Ovary (tissue), 9 donors: ENCODE results near the gene ALG10. TPM values are rescaled to one million over a fixed set of nuclear protein-coding genes. Genes with fewer than 3 reads are reported as not detected.

Experiments
- DNase-seq, 5 donors: peaks; one replicate each; pipeline ENCODE4 v3.0.0-alpha.2; 2019 to 2020
- H3K27ac ChIP-seq, 2 donors: fragments of 200-600 bp; one replicate each; pipeline versions ENCODE4 v1.5.1 to v1.8.0; 2019 to 2022
- H3K27me3 ChIP-seq: fragments of 200-600 bp; one replicate; pipeline ENCODE4 v1.8.0; 2022
- H3K36me3 ChIP-seq: fragments of 200-600 bp; sonication (generic); one replicate; pipeline ENCODE4 v1.5.1; 2019
- H3K4me1 ChIP-seq: one replicate; pipeline ENCODE4 v1.8.1; 2013; ENCODE audit warnings: mild to moderate bottlenecking, moderate library complexity; ENCODE audit not compliant: insufficient read depth
- H3K4me3 ChIP-seq: fragments of 200-600 bp; sonication (generic); one replicate; pipeline ENCODE4 v1.5.1; 2017
- H3K9me3 ChIP-seq, 2 donors: fragments of 200-600 bp in 1 of 2; sonication (generic) in 1 of 2; one replicate each; pipeline versions ENCODE4 v1.5.1 to v1.8.1; 2013 to 2019; ENCODE audit warnings: mild to moderate bottlenecking in 1 of 2, moderate library complexity in 1 of 2
- EP300 ChIP-seq: sonication (generic); formaldehyde crosslinking; IDR thresholded peaks from one replicate; pipeline ENCODE4 v1.6.1; 2017; ENCODE audit warnings: antibody characterized with exemption
- POLR2A ChIP-seq: fragments of 450-650 bp; IDR thresholded peaks from one replicate; pipeline ENCODE4 v1.6.1; 2017; ENCODE audit warnings: antibody characterized with exemption, mild to moderate bottlenecking, moderate library complexity
- WGBS, 3 donors: extraction: QIAGEN DNeasy Blood & Tissue Kit in 1 of 3; methylation state at CpG; one replicate each; pipeline versions ENCODE4 v1.1.5 to v1.1.7; 2013 to 2017; 5-methylcytosine and 5-hydroxymethylcytosine counted together
- intact Hi-C, 4 donors: fragments of 100-400 bp; cut with DNase I; formaldehyde crosslinking; loops; one replicate each; pipeline versions ENCODE4 v1.11.0 to v1.15.1; 2022 to 2023
- polyA plus RNA-seq, 2 donors: library from polyadenylated mRNA; stranded (reverse); fragments of 200-250 nt in 1 of 2; fragments of 350-450 nt in 1 of 2; fragmentation: Illumina TruSeq in 1 of 2; extraction: RNeasy Lipid Tissue Mini Kit (QIAGEN cat#74804) in 1 of 2; gene quantifications; one replicate each; pipeline ENCODE4 v1.2.3, GENCODE V29; 2013 to 2014
- small RNA-seq: library from RNA; depleted of rRNA; stranded (forward); fragments of <200 nt; gene quantifications from one replicate; pipeline ENCODE3, GENCODE V24; 2016
- total RNA-seq, 7 donors: library from RNA; depleted of rRNA in 2 of 7; stranded (reverse); fragments of >200 nt in 2 of 7; fragmentation: NEBNext Ultra II Directional in 3 of 7; extraction: Animal tissue kit (Norgen Biotek cat#: 25700) in 3 of 7; gene quantifications; one replicate each; pipeline versions ENCODE4 v1.1.0 to v1.2.4, GENCODE V29; 2016 to 2023
- TF ChIP-seq, protein P1 (sequence below), 3 donors: fragments of 450-650 bp in 2 of 3; fragments of 200-600 bp in 1 of 3; IDR thresholded peaks; one replicate each; pipeline versions ENCODE4 v1.5.1 to v1.8.0; 2016 to 2022; ENCODE audit warnings: antibody characterized with exemption in 3 of 3, mild to moderate bottlenecking in 1 of 3
- donor health status: DM: no; HTN: no; CAD: no; lungs with moderate emphysema.
- donor health status: DM: no; HTN: no; CAD: no.
- donor health status: Bipolar disorder and iron deficiency.
- donor health status: DM: yes; HTN: yes; CAD: no.
- donor health status: DM: no; HTN: no; CAD: no.
- donor health status: DM: yes; HTN: yes; CAD: no.

ALG10 gene
- total and polyA plus RNA-seq, 9 donors = 1.9 to 12.3 (median 9.4) TPM

DNA sequence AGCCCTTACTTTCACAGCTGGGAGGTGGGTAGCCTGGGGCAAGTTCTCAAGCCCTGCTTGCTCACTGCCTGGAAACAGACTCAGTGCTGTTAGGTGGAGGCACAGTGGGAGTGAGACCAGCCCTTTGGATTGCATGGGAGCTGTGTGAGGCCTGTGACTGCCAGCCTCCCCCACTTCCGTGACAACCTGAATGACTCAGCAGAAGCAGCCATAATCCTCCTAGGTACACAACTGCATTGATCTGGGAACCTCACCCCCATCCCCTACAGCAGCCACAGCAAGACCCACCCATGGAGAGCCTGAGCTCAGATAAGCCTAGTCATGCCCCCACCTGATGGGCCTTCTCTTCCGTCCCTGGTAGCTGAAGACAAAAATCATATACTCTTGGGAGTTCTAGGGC is 26.4 kb downstream of the ALG10 start:
- TF ChIP-seq, protein P1, sequence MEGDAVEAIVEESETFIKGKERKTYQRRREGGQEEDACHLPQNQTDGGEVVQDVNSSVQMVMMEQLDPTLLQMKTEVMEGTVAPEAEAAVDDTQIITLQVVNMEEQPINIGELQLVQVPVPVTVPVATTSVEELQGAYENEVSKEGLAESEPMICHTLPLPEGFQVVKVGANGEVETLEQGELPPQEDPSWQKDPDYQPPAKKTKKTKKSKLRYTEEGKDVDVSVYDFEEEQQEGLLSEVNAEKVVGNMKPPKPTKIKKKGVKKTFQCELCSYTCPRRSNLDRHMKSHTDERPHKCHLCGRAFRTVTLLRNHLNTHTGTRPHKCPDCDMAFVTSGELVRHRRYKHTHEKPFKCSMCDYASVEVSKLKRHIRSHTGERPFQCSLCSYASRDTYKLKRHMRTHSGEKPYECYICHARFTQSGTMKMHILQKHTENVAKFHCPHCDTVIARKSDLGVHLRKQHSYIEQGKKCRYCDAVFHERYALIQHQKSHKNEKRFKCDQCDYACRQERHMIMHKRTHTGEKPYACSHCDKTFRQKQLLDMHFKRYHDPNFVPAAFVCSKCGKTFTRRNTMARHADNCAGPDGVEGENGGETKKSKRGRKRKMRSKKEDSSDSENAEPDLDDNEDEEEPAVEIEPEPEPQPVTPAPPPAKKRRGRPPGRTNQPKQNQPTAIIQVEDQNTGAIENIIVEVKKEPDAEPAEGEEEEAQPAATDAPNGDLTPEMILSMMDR (IDR thresholded peaks at IDR 0.05) = no peak
- TF ChIP-seq POLR2A = no peak
- DNase-seq = no peak
- intact Hi-C loops = no loop called here
- no peaks in the 10 kb centered on the region for H3K27me3 ChIP-seq
- no peaks in the 10 kb centered on the region for H3K36me3 ChIP-seq
- H3K4me1 ChIP-seq = no peaks in the 10 kb centered on the region
- no peak overlapping the region for H3K4me3 ChIP-seq
- H3K9me3 ChIP-seq = no peaks in the 10 kb centered on the region
- H3K27ac ChIP-seq = no peak overlapping the region
- WGBS, 3 donors = 91 to 100% (median 94%) methylated on average over 2 of the region's 2 CpGs

DNA sequence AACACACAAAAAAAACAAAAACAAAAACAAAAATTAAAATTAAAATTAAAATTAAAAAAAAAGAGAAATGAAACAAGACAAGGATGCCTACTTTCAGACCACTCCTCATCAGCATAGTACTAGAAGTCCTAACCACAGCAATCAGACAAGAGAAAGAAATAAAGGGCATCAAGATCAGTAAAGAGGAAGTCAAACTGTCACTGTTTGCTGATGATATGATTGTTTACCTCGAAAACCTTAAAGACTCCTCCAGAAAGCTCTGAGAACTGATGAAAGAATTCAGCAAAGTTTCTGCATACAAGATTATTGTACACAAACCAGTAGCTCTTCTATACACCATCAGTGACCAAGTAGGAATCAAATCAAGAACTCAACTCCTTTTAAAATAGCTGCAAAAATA is 29.2 kb downstream of the ALG10 start:
- WGBS, 3 donors = 49 to 70% (median 55%) methylated on average over 1 of the region's 1 CpG
- no peak for TF ChIP-seq EP300
- no peaks in the 10 kb centered on the region for H3K9me3 ChIP-seq
- H3K4me3 ChIP-seq = no peak overlapping the region
- DNase-seq = no peak
- H3K27me3 ChIP-seq = no peaks in the 10 kb centered on the region
- H3K36me3 ChIP-seq = no peaks in the 10 kb centered on the region
- no peak overlapping the region for H3K27ac ChIP-seq
- H3K4me1 ChIP-seq = no peaks in the 10 kb centered on the region
- intact Hi-C loops = no loop called here

DNA sequence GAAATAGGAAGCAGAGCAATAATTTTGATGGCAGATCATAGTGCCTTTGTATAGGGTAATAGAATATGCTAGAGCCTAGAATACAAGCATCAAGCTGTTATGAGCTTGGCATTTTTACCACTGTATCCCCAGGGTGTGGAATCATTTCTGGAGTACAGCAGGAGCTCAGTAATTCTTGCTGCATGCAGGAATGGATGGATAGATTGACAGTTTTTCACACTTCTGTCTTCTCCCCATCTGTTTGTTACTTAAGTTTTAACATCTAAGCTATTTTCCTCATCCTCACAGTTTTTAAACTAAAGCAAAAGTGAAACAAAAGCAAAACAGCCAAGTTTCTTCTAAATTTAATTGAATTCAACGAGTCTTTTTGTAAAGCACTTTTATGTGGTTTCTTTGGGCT is 32.6 kb downstream of the ALG10 start:
- no peaks in the 10 kb centered on the region for H3K4me1 ChIP-seq
- H3K36me3 ChIP-seq = no peaks in the 10 kb centered on the region
- H3K27ac ChIP-seq = no peak overlapping the region
- TF ChIP-seq EP300 (no peak), POLR2A (no peak)
- TF ChIP-seq, protein P1 (IDR thresholded peaks at IDR 0.05) = no peak
- 26 to 30% (median 28%) methylated on average over 1 of the region's 1 CpG for WGBS, 3 donors
- H3K9me3 ChIP-seq = no peaks in the 10 kb centered on the region
- no peak for DNase-seq
- no peak overlapping the region for H3K4me3 ChIP-seq
- H3K27me3 ChIP-seq = no peaks in the 10 kb centered on the region
- intact Hi-C loops = no loop called here

Small RNAs within 50 kb of the gene (small RNA-seq; reads per million reads assigned to genes)
- gene RF00019 = not detected
